GM23248 (cell line): ENCODE data around the gene CACNG4. TPM values are rescaled to one million over a fixed set of nuclear protein-coding genes. Genes with fewer than 3 reads are reported as not detected.

ENCODE experiments used
- DNase-seq: peaks from one replicate; pipeline ENCODE4 v3.0.0-alpha.2; 2015
- H2AFZ ChIP-seq: fragments of 200-600 bp; sonication (generic); 2 replicates; pipeline ENCODE4 v1.6.1; 2016; ENCODE audit warnings: antibody characterized with exemption
- H3F3A ChIP-seq: fragments of 200-600 bp; sonication (generic); 2 replicates; pipeline ENCODE4 v1.6.1; 2016; ENCODE audit warnings: mild to moderate bottlenecking, antibody characterized with exemption, mixed run types; ENCODE audit not compliant: insufficient read depth
- H3K27ac ChIP-seq: fragments of 200-600 bp; sonication (generic); 2 replicates; pipeline ENCODE4 v1.5.1; 2016; ENCODE audit warnings: mild to moderate bottlenecking
- H3K27me3 ChIP-seq: fragments of 200-600 bp; sonication (generic); replicated peaks from 2 replicates; pipeline ENCODE4 v1.6.1; 2016; ENCODE audit warnings: mild to moderate bottlenecking; ENCODE audit not compliant: insufficient read depth
- H3K36me3 ChIP-seq: fragments of 200-600 bp; sonication (generic); 2 replicates; pipeline ENCODE4 v1.6.1; 2016; ENCODE audit warnings: low read depth, mild to moderate bottlenecking
- H3K4me1 ChIP-seq: fragments of 200-600 bp; sonication (generic); 2 replicates; pipeline ENCODE4 v1.6.1; 2016; ENCODE audit warnings: mild to moderate bottlenecking; ENCODE audit not compliant: insufficient read depth
- H3K4me2 ChIP-seq: fragments of 200-600 bp; sonication (generic); one replicate; pipeline ENCODE4 v1.6.1; 2016; ENCODE audit warnings: mild to moderate bottlenecking; ENCODE audit not compliant: unreplicated experiment
- H3K4me3 ChIP-seq: fragments of 200-600 bp; sonication (generic); 2 replicates; pipeline ENCODE4 v1.5.1; 2016; ENCODE audit warnings: mild to moderate bottlenecking
- H3K79me2 ChIP-seq: fragments of 200-600 bp; sonication (generic); 2 replicates; pipeline ENCODE4 v1.6.1; 2016; ENCODE audit warnings: mild to moderate bottlenecking; ENCODE audit not compliant: insufficient read depth
- H3K9ac ChIP-seq: fragments of 200-600 bp; sonication (generic); 2 replicates; pipeline ENCODE4 v1.6.1; 2016; ENCODE audit warnings: mild to moderate bottlenecking
- H3K9me2 ChIP-seq: fragments of 200-600 bp; sonication (generic); 2 replicates; pipeline ENCODE4 v1.6.1; 2016; ENCODE audit warnings: mixed run types, mild to moderate bottlenecking, moderate library complexity; ENCODE audit not compliant: insufficient read depth
- H3K9me3 ChIP-seq: fragments of 200-600 bp; sonication (generic); one replicate; pipeline ENCODE4 v1.6.1; 2017; ENCODE audit warnings: low read depth
- H4K20me1 ChIP-seq: fragments of 200-600 bp; sonication (generic); 2 replicates; pipeline ENCODE4 v1.6.0; 2016; ENCODE audit not compliant: insufficient read depth
- EZH2 ChIP-seq: fragments of 200-600 bp; sonication (generic); IDR thresholded peaks from 2 replicates; pipeline ENCODE4 v1.6.1; 2018; ENCODE audit warnings: antibody characterized with exemption, mild to moderate bottlenecking; ENCODE audit not compliant: insufficient read depth, poor library complexity, severe bottlenecking
- EZH2phosphoT487 ChIP-seq: fragments of 200-600 bp; sonication (generic); IDR thresholded peaks from 2 replicates; pipeline ENCODE4 v1.6.1; 2018; ENCODE audit warnings: antibody characterized with exemption, moderate library complexity, mild to moderate bottlenecking, low read depth; ENCODE audit not compliant: insufficient read depth
- WGBS, 2 experiments: methylation state at CpG; one replicate each; pipeline ENCODE4 v1.1.6; 2015 to 2017; ENCODE audit warnings: low lambda C conversion rate in 2 of 2, low coverage in 1 of 2; ENCODE audit errors: missing lambda C conversion rate in 2 of 2; 5-methylcytosine and 5-hydroxymethylcytosine counted together
- in situ Hi-C: fragments of 300-500 bp; cut with MboI; formaldehyde crosslinking; loops from 2 replicates; pipeline ENCODE4 v1.15.0; 2020
- polyA plus RNA-seq: library from polyadenylated mRNA; unstranded; fragments of >200 nt; fragmentation: Nextera tagmentation; extraction: Ambion mirVana; gene quantifications from 2 replicates; pipeline ENCODE4 v1.2.1, GENCODE V29; 2016
- total RNA-seq: library from RNA; depleted of rRNA; stranded (reverse); fragments of >200 nt; shearing (Covaris generic); gene quantifications from 2 replicates; pipeline ENCODE4 v1.2.3, GENCODE V29; 2014

CACNG4 gene
- total and polyA plus RNA-seq, 2 experiments from 2014 or later: not detected

- WGBS, 2 experiments: 58 to 60% methylated on average over 2 of the region's 2 CpGs
- H3K4me1 ChIP-seq: no peaks in the 10 kb centered on the region
Observed at GRCh38 chr17:66934040-66934439, 30.5 kb upstream of the CACNG4 start.

DNA sequence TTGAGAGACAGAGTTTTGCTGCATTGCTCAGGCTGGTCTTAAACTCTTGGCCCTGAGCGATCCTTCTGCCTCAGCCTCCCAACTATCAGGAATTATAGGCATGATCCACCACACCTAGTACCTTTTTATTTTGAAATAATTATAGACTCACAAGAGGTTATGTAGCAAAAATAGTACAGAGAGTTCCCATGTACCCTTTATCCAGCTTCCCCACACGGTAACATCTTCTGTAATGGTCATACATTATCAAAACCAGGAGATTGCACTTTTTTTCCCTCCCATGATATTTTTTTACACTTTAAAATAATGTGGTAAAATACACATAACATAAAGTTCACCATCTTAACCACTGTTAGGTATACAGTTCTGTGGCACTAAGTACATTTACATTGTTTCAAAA lies 28.8 kb upstream of the CACNG4 start:
- no peak overlapping the region for H2AFZ ChIP-seq
- no peak for DNase-seq
- no peak overlapping the region for H3K27ac ChIP-seq
- H3K9me2 ChIP-seq: no peaks in the 10 kb centered on the region
- no peaks in the 10 kb centered on the region for H3K4me1 ChIP-seq
- H4K20me1 ChIP-seq: no peaks in the 10 kb centered on the region
- no peaks in the 10 kb centered on the region for H3F3A ChIP-seq
- no peaks in the 10 kb centered on the region for H3K36me3 ChIP-seq
- no peak overlapping the region for H3K4me3 ChIP-seq
- in situ Hi-C loops: no loop called here
- H3K27me3 ChIP-seq: peaks cover 26% of the 10 kb centered on the region
- no peak overlapping the region for H3K9ac ChIP-seq
- no peaks in the 10 kb centered on the region for H3K79me2 ChIP-seq
- 59 to 62% methylated on average over 2 of the region's 2 CpGs for WGBS, 2 experiments
- no peak for TF ChIP-seq EZH2phosphoT487
- no peak for TF ChIP-seq EZH2
- H3K9me3 ChIP-seq: no peaks in the 10 kb centered on the region
- H3K4me2 ChIP-seq: no peak overlapping the region

More at GRCh38 chr17:66934040-66934439, 30.5 kb upstream of the CACNG4 start:
- in situ Hi-C loops: no loop called here
- Histone ChIP-seq H3K4me3 (no peak overlapping the region), H3F3A (no peaks in the 10 kb centered on the region), H2AFZ (no peak overlapping the region), H3K27ac (no peak overlapping the region), H3K79me2 (no peaks in the 10 kb centered on the region), H4K20me1 (no peaks in the 10 kb centered on the region), H3K27me3 (peaks cover 26% of the 10 kb centered on the region), H3K36me3 (no peaks in the 10 kb centered on the region), H3K9me3 (no peaks in the 10 kb centered on the region), H3K4me2 (no peak overlapping the region), H3K9me2 (no peaks in the 10 kb centered on the region), H3K9ac (no peak overlapping the region)
- TF ChIP-seq EZH2phosphoT487 (no peak), EZH2 (no peak)
- no peak for DNase-seq

DNA sequence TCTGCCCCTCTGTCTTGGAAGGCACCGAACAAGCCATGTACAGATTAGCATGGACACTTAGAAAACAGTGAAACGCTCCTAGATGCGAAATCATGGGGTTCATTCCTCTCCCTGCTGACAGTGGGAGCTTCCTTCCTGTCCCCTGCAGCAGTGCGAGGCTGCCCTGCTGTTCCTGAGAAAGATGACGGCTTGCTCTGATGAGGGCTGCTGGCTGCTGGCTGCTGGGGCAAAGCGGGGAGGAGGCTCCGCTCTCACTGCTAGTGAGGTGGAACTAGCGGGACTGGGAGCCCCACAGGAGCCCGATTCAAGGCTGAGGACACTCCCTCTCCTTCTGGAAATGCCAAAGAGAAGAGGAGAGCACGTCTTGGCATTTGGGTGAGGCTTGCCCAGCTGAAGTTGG lies 25.9 kb upstream of the CACNG4 start:
- no peaks in the 10 kb centered on the region for H3K36me3 ChIP-seq
- H3K4me1 ChIP-seq: no peaks in the 10 kb centered on the region
- no peaks in the 10 kb centered on the region for H3K9me2 ChIP-seq
- H2AFZ ChIP-seq: no peak overlapping the region
- no peaks in the 10 kb centered on the region for H4K20me1 ChIP-seq
- H3K4me2 ChIP-seq: no peak overlapping the region
- TF ChIP-seq EZH2phosphoT487: no peak
- TF ChIP-seq EZH2: no peak
- H3F3A ChIP-seq: no peaks in the 10 kb centered on the region
- DNase-seq: no peak
- H3K4me3 ChIP-seq: no peak overlapping the region
- no peaks in the 10 kb centered on the region for H3K79me2 ChIP-seq
- WGBS, 2 experiments: 39 to 56% methylated on average over 10 of the region's 10 CpGs
- in situ Hi-C loops: no loop called here
- no peaks in the 10 kb centered on the region for H3K9me3 ChIP-seq
- peaks cover 38% of the 10 kb centered on the region for H3K27me3 ChIP-seq
- H3K9ac ChIP-seq: no peak overlapping the region
- H3K27ac ChIP-seq: no peak overlapping the region

DNA sequence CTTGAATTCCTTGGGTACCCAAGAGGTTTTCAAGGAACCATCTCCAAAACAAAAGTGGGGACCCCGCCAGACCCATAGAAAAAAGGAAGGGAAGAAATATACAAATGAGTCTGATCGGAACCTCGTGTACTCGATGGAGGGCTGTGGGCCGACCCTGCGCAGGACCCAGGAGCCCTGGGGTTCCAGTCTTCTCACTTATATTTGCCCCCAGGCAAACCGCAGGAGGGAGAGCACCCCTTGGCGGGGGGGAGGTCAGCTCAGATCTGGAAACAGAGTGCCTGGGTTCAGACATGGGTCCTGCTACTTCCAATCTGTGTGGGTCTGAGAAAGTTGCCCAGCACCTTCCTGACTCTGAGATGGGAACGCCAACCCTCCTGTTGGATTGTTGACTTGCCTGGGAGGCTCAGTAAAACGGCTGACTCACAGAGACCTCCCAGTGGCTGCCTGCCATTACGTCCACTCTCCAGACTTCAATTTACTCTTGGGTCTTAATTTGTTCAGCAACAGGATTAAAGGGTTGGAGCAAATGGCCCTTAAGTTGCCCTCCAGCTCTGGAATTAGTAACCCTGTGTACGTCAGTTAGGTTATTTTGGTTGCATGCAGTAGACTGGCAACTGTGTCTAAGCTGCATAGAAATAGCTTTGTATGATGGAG lies 24.9 kb upstream of the CACNG4 start:
- no peak overlapping the region for H2AFZ ChIP-seq
- H3K4me2 ChIP-seq: no peak overlapping the region
- H3K4me1 ChIP-seq: no peaks in the 10 kb centered on the region
- H3K27me3 ChIP-seq: peaks cover 46% of the 10 kb centered on the region
- TF ChIP-seq EZH2 (no peak), EZH2phosphoT487 (no peak)
- no peak for DNase-seq
- H4K20me1 ChIP-seq: no peaks in the 10 kb centered on the region
- in situ Hi-C loops: no loop called here
- H3K9me3 ChIP-seq: no peaks in the 10 kb centered on the region
- H3K4me3 ChIP-seq: no peak overlapping the region
- WGBS, 2 experiments: 62 to 66% methylated on average over 12 of the region's 12 CpGs
- H3K79me2 ChIP-seq: no peaks in the 10 kb centered on the region
- no peaks in the 10 kb centered on the region for H3K9me2 ChIP-seq
- H3F3A ChIP-seq: no peaks in the 10 kb centered on the region
- H3K36me3 ChIP-seq: no peaks in the 10 kb centered on the region
- H3K9ac ChIP-seq: no peak overlapping the region
- no peak overlapping the region for H3K27ac ChIP-seq
